Stromal cell of bone marrow (primary cell): Measurements from ENCODE around the gene PTPRA.

Source experiments
- DNase-seq: peaks from one replicate; pipeline ENCODE4 v3.0.0-alpha.2; 2012; ENCODE audit warnings: low read depth

Gene PTPRA

DNA sequence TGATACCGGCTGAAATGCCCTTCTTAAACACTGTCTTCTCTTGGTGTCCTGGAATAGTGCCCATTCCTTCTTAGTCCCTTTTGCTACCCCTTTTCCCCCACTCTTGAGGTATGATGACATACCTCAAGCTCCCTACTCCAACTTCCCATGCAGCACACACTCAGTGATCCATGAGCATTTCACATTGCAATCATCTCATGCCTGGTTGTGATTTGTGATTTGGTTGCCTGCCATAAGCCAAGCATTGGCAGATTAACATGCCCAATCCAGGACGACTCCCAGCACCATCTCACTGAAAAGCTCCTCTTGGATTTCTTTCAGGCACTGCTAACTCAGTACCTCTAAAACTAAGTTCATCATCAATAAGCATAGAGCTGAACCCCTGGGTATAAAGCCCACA is 14.7 kb upstream of the PTPRA start:
- DNase-seq = no peak

DNA sequence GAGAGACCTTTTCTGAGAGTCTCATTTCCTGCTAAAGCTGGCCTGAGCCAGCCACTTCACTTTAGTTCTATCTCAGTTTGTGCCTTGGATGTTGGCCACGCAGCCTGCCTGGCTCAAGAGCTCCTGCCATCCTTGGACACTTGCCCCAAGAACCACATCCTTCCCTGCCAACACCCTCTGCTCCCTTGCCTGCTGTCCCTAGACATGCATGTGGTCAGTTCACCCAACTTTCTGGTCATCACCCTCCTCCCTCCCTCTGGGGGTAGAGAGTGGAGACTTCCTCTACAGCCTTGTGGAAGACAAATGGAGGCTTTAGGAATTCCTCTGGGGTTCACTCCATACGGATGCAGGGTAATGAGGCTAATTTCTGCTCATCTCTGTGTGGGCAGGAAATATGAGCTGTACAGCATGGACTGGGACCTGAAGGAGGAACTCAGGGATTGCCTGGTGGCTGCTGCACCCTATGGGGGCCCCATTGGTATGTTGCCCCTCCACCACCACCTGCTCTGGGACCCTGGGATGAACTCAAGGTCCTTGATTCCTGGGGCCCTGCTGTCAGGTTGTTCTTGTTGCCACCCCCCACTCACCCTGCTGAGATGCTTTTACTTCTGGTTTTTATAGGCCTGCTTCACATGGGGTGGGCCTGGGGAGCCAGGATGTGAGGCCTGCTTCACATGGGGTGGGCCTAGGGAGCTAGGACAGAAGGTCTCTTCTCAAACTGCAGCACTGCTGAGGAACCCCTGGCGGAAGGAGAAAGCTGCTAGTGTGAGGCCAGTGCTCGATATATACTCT is 13.8 kb upstream of the PTPRA start:
- DNase-seq = peak; percentile 64

DNA sequence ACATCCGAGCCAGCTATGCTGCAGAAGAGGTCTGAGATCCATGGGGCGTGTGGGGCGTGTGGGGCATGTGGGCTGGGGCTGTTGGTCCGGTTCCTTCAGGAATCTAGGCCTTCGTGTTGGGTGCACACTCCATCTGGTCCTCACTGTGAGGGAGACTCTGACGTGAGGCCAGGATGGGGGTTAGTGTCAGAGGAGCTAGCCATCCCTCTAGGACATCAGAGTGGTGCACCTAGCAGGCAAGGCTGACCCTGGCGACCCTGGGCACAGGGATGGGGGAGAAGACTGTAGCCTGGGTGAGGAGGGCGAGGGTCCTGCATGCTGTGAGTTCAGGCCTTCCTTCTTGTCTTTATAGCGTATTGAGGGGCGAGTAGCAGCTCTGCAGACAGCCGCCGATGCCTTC is 8.7 kb upstream of the PTPRA start:
- DNase-seq = no peak

DNA sequence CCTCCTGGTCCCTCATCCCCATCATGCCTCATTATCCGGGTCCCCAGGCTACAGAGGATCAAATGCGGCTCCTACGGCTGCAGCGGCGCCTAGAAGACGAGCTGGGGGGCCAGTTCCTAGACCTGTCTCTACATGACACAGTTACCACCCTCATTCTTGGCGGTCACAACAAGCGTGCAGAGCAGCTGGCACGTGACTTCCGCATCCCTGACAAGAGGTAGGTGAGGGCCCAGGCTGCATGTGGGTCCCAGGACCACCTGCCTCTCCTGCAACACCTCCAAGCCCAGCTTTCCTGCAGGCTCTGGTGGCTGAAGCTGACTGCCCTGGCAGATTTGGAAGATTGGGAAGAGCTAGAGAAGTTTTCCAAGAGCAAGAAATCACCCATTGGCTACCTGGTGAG is 8.2 kb upstream of the PTPRA start:
- no peak for DNase-seq

GRCh38 chr20:2865630-2866029 is 7.7 kb upstream of the PTPRA start:
- DNase-seq = no peak

GRCh38 chr20:2866236-2866635 is 7.0 kb upstream of the PTPRA start:
- no peak for DNase-seq

DNA sequence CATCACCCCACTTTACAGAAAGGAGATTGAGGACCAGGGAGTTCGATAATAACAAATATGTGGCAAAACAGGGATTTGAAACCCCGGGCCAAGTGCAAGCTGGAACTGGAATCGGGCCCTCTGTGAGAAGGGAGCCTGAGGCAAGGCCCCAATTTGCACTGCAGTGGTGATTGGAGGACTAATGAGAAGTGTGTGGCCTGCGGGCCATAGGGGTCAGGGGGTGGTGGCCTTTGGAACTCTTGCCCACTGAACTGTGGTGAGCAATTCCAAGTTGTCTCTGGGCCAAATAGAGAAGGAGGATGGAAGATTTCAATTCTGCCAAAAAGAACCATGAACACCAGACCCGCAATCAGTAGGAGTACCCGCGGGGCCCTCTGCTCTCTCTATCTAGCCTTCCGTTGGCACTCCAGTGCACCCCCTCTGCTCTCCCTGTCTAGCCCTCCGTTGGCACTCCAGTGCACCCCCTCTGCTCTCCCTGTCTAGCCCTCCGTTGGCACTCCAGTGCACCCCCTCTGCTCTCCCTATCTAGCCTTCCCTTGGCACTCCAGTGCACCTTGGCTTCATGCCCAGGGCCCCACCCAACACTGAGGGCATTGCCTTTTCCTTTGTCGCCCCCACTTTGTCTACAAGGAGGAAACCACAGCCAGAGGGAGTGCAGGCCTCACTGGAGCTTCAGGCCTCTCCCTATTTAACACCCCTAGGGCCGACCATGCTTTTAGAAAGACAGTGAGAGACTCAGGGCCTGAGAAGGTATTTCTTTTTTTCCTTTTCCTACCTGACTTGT is 6.0 kb upstream of the PTPRA start:
- no peak for DNase-seq

- no peak for DNase-seq
These were observed 3.9 kb upstream of the PTPRA start for GRCh38 chr20:2869381-2869780.

DNA sequence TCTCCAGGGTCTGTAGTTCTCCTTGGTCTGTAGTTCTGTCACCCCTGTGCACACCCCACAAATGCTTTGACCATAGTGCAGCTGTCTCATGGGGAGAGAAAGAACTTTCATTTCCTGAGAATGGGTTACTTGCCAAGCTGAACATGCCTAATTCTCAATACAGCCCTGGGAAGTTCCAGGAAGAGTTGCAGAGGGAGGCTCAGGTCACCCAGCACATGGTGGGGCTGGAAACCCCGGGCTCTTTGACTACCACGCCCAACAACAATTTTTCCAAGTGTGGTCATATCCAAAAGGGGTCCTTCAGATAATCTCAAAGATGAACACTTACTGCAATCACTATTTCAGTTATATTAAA is 2.2 kb upstream of the PTPRA start:
- peak; percentile 52 for DNase-seq

DNA sequence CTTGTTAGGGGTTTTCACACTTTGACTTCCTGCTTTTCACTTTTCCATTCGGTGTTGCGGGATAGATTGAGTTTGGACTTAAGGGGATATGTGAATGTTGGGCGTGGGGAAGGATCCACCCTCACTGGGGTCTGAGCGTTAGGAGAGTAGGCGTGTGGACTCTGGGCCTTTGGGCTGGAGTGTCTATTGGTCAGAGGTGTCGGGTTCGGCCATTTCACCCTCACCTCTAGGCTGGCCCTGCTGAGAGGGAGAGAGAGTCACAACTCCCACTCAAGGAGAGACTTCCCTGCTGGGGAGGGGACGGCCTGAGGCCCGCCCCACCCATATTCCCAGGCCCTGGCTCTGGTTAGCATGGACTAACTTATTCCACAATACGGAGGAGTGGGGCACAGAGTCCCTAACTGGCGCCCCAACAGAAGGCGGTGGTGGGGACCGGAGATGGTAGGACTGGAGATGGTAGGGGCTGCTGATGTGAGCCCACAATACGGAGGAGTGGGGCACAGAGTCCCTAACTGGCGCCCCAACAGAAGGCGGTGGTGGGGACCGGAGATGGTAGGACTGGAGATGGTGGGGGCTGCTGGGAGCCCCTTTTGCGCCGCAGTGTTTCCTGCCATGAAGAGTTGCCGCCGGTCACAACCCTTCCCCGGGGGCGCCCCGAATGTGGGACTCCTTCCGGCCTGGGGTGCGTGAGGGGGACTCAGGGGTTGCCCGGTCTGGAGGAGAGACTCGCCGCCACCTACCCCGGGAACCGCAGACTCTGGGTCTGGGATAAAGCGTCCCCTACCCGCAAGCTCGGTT is 1.4 kb upstream of the PTPRA start:
- no peak for DNase-seq

DNA sequence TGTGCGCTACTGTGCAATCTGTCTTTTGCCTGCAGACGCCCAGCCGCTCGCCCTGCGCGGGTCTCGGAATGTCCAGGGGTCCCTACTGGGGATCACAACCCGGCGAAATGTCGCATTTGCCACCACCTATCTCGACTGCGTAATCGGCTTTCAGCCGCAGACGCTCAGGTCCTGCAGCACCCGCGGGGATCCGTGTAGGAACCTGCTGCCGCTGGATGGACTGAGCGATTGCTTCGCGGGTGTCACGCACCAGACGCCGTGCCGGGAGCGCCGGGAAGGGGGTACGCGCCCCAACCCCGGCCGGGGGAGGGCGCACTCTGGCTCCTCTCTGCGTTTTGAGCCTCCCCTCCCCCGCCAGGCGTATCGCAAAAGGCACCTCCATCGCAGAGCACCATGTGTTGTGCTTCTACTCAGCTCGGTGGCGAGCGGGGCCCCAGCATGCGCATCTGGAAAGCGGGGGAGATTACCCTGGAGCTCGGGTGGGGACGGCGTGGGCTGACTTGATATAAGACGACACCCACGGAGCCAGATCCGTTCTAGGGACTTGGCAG is 747 bp upstream of the PTPRA start:
- no peak for DNase-seq

DNA sequence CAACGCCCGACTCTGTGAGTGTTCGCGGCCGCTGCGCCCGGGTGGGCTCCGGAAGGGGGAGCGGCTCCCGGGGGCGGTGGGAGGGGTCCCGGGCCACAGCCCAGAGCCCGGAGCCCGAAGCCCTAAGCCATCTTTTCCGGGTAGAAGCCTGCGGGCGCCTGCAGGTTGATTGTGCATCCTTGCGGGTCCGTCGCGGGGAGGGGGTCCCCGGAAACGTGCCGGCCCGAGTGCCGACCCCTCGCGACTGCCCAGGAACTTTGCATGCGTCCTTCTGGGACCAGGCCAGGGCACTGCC is 413 bp downstream of the PTPRA start:
- DNase-seq = no peak

DNA sequence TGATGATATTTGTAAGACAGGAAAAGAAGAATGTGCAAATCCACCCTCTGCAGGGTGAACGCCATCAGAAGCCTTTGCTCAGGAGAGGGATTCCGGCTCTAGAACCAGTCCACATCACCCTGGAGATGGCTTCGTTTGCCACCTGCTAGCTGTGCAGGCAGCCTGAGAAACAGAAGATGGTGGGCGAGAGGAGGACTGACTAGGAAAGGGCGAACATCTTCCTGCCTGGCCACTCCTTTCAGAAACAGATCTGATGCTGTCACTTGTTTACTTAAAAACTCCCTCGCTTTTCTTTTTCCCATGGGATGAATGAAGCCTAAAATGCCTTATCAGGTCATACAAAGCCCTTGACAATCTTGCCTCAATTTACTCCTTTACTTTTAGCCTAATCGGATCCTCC is 1.2 kb downstream of the PTPRA start:
- no peak for DNase-seq

DNA sequence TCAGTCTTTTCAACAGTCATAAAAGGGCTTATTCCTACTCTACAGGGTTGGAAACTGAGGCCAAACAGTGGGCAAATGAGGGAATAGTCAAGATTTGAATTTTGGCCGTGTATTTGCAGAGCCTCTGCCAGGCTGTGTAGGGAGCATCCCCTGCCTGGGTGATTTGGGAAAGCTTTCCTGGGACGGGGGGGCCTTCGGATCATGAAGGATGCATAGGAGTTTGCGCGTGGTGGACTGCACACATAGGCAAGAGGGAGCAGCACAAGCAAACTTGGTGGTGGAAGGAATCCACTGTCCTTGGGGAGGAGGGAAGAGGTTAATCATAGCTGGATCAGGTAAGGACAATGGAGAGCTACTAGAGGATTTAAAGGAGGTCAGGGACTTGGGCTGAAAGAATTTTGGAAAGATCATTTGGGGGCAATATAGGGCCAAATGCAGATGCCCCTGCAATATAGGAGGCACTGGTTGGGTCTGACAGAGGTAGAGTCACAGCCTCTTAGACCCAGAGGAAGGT is 2.5 kb downstream of the PTPRA start:
- DNase-seq = no peak

DNA sequence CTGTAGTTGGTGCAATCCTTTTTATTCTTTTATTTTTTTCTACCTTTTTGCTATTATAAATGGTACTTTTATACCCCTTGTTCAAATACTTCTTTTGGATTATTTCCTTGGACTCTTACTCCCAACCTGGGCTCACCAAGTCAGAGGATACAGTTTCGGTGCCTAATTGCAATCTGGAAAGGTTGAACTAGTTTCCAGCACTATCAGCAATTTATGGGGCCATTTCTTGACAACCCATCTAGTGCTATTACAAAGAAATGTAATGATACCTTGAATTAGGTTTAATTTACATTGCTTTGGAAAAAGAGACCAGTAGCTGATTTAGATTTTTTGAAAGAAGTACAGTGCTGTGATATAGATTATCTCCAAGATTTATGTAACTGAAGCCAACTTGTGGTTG is 5.2 kb downstream of the PTPRA start:
- DNase-seq = no peak

GRCh38 chr20:2879146-2879545 is 5.9 kb downstream of the PTPRA start:
- peak; percentile 74 for DNase-seq

- DNase-seq = no peak
These were observed 7.4 kb downstream of the PTPRA start for GRCh38 chr20:2880650-2881049.

DNA sequence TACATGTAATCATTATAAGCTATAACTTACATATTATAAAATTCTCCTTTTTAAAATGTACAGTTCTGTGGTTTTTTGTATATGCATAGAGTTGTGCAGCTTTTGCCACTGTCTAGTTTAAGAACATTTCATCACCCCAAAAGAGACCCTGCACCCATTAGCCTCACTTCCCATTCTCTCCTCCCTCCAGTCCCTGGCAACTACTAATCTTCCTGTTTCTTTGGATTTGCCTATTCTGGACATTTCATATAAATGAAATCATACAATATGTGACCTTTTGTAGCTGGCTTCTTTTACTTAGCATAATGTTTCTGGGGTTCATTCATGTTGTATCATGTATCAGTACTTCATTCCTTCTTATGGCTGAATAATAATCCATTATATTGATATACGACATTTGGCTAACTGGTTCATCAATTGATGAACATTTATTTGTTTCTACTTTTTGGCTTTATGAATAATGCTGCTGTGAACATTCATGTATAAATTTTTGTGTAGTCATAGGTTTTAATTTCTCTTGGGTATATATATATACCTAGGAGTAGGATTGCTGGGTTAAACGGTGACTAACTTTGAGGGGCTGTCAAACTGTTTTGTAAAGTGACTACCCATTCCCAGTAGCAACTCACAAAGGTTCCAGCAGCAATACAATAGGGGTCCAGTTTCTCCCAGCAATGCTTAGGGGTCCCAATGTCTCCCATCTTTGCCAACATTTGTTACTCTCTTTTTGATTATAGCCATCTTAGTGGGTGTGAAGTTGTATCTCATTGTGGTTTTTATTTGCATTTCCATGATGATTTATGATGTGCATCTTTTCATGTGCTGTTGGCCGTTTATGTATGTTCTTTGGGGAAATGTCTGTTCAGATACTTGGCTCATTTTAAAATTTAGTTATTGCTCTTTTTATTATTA is 10.7 kb downstream of the PTPRA start:
- no peak for DNase-seq

- no peak for DNase-seq
These were observed 14.4 kb downstream of the PTPRA start for GRCh38 chr20:2887715-2888114.

DNA sequence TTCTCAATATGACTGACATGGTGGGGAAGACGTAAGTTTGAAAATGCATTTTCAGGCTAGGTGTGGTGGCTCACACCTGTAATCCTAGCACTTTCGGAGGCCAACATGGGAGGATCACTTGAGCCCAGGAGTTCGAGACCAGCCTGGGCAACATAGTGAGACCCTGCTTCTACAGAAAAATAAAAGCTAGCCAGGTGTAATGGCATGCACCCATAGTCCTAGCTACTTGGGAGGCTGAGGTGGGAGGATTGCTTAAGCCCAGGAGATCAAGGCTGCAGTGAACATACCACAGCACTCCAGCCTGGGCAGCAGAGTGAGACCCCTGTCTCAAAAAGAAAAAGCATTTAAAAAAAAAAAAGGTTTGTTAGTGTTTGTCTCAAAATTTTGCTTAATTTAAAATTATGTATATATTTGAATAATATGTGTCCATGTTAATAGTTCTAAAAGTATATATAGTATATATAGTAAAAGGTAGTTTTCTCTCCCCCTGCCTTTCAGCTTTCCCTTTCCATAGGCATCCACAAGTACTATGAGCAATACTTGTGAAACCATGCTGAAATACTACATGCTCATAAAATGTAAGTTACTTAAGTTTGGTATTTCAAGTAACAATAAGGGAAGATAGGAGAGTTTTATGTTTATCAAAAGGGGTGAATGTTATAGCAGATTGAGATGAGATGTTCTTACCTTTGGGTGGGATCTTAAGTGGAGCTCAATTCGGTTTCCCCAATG is 15.1 kb downstream of the PTPRA start:
- DNase-seq = no peak

DNA sequence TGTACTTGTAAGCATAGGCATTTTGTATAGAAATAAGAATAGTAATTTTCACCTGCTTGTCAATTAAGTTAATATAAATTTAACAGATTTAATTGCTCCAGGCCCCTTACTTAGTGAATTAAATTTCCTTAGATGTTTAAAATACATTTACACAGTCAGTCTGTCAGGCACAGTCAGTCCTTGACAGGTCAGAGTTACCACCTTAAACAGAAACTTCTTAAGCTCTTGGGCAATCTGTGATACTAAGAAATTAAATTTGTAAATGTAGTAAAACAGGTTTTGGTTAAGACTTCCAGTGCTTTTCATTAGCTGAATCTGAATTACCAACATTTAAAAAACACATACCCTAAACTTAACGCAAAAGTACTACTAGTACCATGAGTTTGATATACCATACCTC is 15.9 kb downstream of the PTPRA start:
- DNase-seq = no peak
